Duodenal mucosa (tissue), 2 donors: ENCODE results near the gene PYGB.

ENCODE experiments used
- H3K27ac ChIP-seq: one replicate; pipeline ENCODE4 v1.7.0; 2013; ENCODE audit warnings: low read depth, low read length
- H3K27me3 ChIP-seq, 2 donors: one replicate each; pipeline ENCODE4 v1.7.0; 2013; ENCODE audit warnings: low read length in 2 of 2, control low read depth in 1 of 2; ENCODE audit not compliant: insufficient read depth in 2 of 2, control insufficient read depth in 1 of 2
- H3K36me3 ChIP-seq, 2 donors: one replicate each; pipeline ENCODE4 v1.7.0; 2013; ENCODE audit warnings: low read length in 2 of 2, control low read depth in 1 of 2; ENCODE audit not compliant: insufficient read depth in 2 of 2, control insufficient read depth in 1 of 2
- H3K4me1 ChIP-seq, 2 donors: one replicate each; pipeline ENCODE4 v1.7.0; 2013; ENCODE audit warnings: low read length in 2 of 2, control low read depth in 1 of 2; ENCODE audit not compliant: insufficient read depth in 2 of 2, control insufficient read depth in 1 of 2
- H3K4me3 ChIP-seq, 2 donors: one replicate each; pipeline ENCODE4 v1.7.0; 2013; ENCODE audit warnings: low read length in 2 of 2, low read depth in 1 of 2
- H3K9ac ChIP-seq, 2 donors: one replicate each; pipeline ENCODE4 v1.7.0; 2013; ENCODE audit warnings: low read length in 2 of 2, low read depth in 1 of 2
- H3K9me3 ChIP-seq, 2 donors: one replicate each; pipeline ENCODE4 v1.7.0; 2013; ENCODE audit warnings: low read length in 2 of 2, control low read depth in 1 of 2; ENCODE audit not compliant: control insufficient read depth in 1 of 2

PYGB gene

GRCh38 chr20:25283221-25283951, 35.5 kb downstream of the PYGB start:
- H3K4me3 ChIP-seq: no peak overlapping the region
- no peaks in the 10 kb centered on the region for H3K4me1 ChIP-seq
- no peak overlapping the region for H3K27ac ChIP-seq
- H3K9me3 ChIP-seq: no peaks in the 10 kb centered on the region
- peaks cover 19 to 85% of the 10 kb centered on the region in 2 donors for H3K36me3 ChIP-seq
- H3K9ac ChIP-seq: no peak overlapping the region
- H3K27me3 ChIP-seq: no peaks in the 10 kb centered on the region

- Histone ChIP-seq H3K9me3 (no peaks in the 10 kb centered on the region), H3K27me3 (no peaks in the 10 kb centered on the region), H3K4me3 (no peak overlapping the region), H3K27ac (no peak overlapping the region), H3K36me3 (peaks cover 12 to 85% of the 10 kb centered on the region in 2 donors), H3K4me1 (peaks cover 0 to 3% of the 10 kb centered on the region in 2 donors), H3K9ac (no peak overlapping the region)
These were observed 36.3 kb downstream of the PYGB start for GRCh38 chr20:25284131-25284601.

DNA sequence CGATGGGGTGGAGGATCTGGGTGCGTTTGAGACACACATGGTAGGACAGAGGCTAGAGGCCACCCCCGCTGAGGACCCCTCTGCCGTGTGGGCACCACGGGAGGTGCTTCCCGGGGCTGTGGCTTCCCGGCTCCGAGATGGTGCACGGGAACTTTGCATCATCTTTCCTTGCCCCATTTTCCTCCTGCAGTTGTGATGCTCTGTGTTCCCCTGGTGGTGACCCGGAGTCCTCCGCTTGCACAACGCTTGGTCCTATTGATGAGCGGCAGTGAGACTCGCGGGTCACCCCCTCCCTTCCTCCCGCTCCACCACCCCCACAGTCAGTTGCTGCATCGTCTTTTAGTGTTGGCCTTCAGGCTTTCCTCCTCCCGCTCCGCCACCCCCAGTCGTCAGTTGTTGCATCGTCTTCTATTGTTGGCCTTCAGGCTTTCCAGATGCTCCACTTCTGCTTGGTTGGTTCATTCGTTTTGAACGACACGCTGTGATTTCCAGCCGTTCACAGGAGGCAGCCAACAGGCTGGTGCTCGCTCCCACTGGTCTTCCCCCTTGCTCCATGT, 37.3 kb downstream of the PYGB start:
- no peak overlapping the region for H3K9ac ChIP-seq
- no peaks in the 10 kb centered on the region for H3K9me3 ChIP-seq
- H3K27ac ChIP-seq: no peak overlapping the region
- peaks cover 0 to 3% of the 10 kb centered on the region in 2 donors for H3K4me1 ChIP-seq
- peaks cover 10 to 80% of the 10 kb centered on the region in 2 donors for H3K36me3 ChIP-seq
- H3K4me3 ChIP-seq: no peak overlapping the region
- no peaks in the 10 kb centered on the region for H3K27me3 ChIP-seq

DNA sequence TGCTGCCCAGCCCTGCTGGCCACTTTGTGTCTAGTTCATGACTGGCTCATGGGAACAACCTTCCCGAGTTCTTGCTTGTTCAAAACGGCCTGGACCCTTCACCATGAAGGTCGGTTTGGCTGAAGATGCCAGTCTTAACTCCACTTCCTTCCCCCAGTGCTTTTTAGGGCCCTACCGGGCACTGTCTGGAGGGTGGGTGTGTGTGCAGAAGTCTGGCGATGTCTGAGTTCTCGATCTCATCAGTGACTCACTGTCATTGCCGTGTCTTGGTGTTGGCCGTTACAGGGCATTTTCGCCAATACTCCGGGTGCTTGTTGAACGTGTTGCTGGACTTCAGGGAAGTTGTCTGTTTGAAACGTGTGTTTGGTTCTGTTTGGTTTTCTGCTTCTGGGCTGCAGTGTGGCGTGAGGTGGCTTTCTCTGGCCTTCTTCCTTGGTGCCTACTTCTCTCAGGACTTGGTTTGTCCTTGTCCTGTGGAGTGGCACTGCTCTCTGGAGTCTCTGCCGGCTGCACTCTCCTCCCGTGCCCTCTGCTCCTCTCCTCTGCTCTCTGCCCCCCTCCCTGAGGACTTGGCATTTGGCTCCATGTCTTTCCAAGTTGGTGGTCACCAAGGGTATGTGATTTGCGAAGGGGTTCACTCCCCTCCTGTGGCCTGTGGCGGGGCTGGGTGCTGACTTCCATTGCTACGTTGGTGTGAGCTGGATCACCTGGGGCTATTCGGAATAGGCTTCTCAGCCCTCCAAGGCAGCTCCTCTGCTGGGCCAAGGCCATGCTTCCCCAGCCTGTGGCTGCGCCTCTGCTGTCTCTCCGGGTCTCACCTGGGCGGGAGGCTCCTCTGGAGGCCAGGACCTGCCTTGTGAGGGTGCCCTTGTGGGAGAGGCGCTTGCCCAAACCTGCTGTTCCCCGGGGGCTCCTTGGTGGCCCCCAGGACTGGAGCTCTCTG, 38.2 kb downstream of the PYGB start:
- no peak overlapping the region for H3K4me3 ChIP-seq
- H3K27me3 ChIP-seq: no peaks in the 10 kb centered on the region
- no peak overlapping the region for H3K27ac ChIP-seq
- H3K4me1 ChIP-seq: peaks cover 0 to 3% of the 10 kb centered on the region in 2 donors
- H3K9me3 ChIP-seq: no peaks in the 10 kb centered on the region
- H3K9ac ChIP-seq: no peak overlapping the region
- peaks cover under 1 to 80% of the 10 kb centered on the region in 2 donors for H3K36me3 ChIP-seq

DNA sequence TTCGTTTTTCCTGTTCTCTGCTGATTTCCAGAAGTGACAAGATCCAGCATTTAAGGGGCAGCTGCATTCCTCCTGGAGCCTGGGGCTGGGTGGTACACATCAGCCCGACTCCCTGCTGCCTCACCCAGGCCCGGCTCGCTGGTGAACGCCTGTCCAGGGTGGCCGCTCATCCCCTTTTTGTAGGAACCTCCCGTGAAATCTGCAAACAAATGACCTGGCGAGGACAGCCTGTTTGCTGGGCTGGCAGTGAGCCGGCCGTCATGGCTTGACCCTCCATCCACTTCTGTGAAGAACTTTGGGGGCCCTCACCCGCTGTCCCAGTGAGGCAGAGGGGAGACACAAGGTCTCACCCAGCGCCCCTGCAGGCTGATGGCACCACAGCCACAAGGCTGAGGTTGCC, 39.0 kb downstream of the PYGB start:
- Histone ChIP-seq H3K4me3 (no peak overlapping the region), H3K36me3 (peaks cover 0 to 81% of the 10 kb centered on the region in 2 donors), H3K4me1 (peaks cover 0 to 3% of the 10 kb centered on the region in 2 donors), H3K9ac (no peak overlapping the region), H3K9me3 (no peaks in the 10 kb centered on the region), H3K27ac (no peak overlapping the region), H3K27me3 (no peaks in the 10 kb centered on the region)

DNA sequence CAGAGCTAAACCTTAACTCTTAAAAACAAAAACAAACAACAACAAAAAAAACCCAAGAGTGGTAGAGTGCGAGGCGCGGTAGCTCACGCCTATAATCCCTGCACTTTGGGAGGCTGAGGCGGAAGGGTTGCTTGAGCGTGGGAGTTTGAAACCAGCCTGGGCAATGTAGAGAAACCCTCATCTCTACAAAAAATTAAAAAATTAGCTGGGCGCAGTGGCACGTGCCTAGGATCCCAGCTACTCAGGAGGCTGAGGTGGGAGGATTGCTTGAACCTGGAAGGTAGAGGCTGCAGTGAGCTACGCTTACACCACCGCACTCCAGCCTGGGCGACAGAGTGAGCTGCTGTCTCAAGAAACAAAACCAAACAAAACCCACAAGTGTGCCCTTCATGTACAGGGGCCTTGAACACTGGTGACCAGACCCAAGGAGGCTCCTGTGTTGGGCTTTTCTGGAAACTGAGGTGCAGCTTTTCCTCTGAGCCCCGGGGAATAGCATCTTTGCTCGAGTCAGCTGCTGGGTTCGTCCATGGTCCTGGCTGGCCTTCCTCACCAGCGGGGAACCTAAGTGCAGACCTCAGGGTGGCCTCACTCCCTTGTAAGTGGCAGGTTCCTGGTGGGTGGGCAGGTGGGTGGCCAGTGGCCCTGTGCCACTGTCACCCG, 39.9 kb downstream of the PYGB start:
- H3K4me3 ChIP-seq: no peak overlapping the region
- H3K36me3 ChIP-seq: peaks cover 0 to 83% of the 10 kb centered on the region in 2 donors
- no peaks in the 10 kb centered on the region for H3K9me3 ChIP-seq
- H3K9ac ChIP-seq: no peak overlapping the region
- H3K27me3 ChIP-seq: no peaks in the 10 kb centered on the region
- H3K4me1 ChIP-seq: peaks cover 0 to 3% of the 10 kb centered on the region in 2 donors
- no peak overlapping the region for H3K27ac ChIP-seq

DNA sequence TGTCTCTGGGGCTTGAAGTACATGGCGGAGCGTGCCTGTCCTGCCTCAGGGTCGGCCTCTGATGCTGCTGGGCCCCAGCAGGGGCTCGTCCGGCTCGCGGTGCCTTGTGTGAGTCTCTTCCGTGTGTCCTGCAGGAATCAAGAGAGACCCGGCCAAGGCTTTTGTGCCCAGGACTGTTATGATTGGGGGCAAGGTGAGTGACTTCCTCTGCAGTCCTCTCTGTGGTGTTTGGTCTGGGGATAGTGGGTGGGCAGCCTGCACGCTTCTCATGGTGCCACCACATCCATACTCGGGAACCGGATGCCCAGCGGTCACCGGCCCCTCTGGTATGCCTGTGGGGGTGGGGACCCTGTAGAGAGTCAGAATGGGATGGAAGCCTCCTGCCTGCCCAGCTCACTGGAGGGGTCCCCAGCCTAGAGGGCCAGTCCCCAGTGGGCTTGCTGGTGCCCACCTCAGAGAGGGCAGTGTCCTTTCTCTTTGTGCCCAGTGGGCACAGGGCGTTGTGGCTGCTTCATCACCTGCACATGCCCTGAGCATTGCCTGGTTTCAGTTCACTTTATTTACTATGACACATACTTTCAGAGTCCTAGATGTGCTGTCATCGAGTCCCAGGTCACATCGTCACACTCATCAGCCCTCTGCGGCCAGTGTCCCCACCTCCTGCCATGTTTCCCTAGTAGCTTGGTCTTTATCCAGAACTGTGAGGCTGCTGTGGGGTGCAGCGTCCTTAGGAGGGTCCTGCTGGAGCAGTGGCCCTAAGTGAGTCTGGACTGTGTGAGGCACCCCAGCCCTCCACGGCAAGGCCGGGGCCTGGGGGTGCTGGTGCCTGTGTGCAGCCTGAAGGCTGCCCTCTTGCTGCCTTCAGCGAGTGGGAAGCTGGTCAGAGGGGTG, 40.7 kb downstream of the PYGB start:
- no peak overlapping the region for H3K4me3 ChIP-seq
- peaks cover 0 to 3% of the 10 kb centered on the region in 2 donors for H3K4me1 ChIP-seq
- no peaks in the 10 kb centered on the region for H3K9me3 ChIP-seq
- no peak overlapping the region for H3K27ac ChIP-seq
- no peaks in the 10 kb centered on the region for H3K27me3 ChIP-seq
- H3K9ac ChIP-seq: no peak overlapping the region
- peaks cover 0 to 81% of the 10 kb centered on the region in 2 donors for H3K36me3 ChIP-seq

DNA sequence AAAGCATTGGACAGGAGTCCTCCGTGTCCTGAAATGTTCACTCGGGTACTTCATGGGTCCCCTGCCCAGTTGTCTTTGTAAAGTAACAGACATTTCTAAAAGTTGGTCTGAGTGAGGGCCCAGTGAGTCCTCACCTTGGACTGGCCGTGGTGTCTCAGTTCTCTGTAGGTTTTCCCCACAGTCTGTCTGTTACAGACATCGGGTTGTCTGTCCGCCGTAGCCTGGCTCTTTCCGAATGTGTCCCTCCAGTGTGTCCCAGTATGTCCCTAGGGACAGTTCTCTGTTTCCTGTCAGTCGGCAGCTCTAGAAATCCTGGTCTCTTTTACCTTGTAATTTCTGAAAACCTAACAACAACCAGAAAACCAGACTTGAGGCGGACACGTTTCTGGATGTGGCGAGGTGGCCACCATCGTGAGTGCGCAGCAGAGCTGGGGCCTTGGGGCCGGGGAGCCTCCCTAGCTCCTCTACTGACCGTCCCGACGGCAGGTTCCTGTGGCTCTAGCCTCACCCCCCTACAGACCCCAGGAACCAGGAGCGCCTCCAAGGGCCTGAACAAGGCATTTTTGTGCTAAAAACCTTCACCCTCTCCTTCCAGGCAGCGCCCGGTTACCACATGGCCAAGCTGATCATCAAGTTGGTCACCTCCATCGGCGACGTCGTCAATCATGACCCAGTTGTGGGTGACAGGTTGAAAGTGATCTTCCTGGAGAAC, 42.2 kb downstream of the PYGB start:
- H3K27me3 ChIP-seq: no peaks in the 10 kb centered on the region
- peaks cover 0 to 7% of the 10 kb centered on the region in 2 donors for H3K4me1 ChIP-seq
- H3K36me3 ChIP-seq: peaks cover 0 to 68% of the 10 kb centered on the region in 2 donors
- no peak overlapping the region for H3K27ac ChIP-seq
- no peak overlapping the region for H3K9ac ChIP-seq
- no peak overlapping the region for H3K4me3 ChIP-seq
- no peaks in the 10 kb centered on the region for H3K9me3 ChIP-seq
